Mononuclear cell (primary cell): ENCODE data around the gene ZNF548. TPM values are rescaled to one million over a fixed set of nuclear protein-coding genes. Genes with fewer than 3 reads are reported as not detected.
"Not testable (repeated sequence)": the region's sequence is repeated elsewhere in the genome, so short reads cannot be mapped to it uniquely, and the experiment has no call there.

Source experiments
- H3K27me3 ChIP-seq: 2 replicates; pipeline ENCODE4 v1.6.0; 2011; ENCODE audit warnings: low read length, control low read depth; ENCODE audit not compliant: insufficient read depth
- H3K4me1 ChIP-seq: 2 replicates; pipeline ENCODE4 v1.5.1; 2011; ENCODE audit warnings: mild to moderate bottlenecking, low read length, control low read depth; ENCODE audit not compliant: insufficient read depth
- H3K4me3 ChIP-seq: 2 replicates; pipeline ENCODE4 v1.5.1; 2011; ENCODE audit warnings: mild to moderate bottlenecking, low read length, moderate library complexity
- H3K9me3 ChIP-seq: 2 replicates; pipeline ENCODE4 v1.5.1; 2011; ENCODE audit warnings: low read depth, mild to moderate bottlenecking, control low read depth, low read length
- total RNA-seq: library from RNA; depleted of rRNA; stranded (reverse); fragments of >200 nt; gene quantifications from one replicate; pipeline ENCODE4 v1.2.3, GENCODE V29; 2012

Gene ZNF548
- total RNA-seq, result 46.3 TPM

- peak within 1 kb of the TSS; percentile 68 for H3K4me3 ChIP-seq
- peaks cover 18% of the 10 kb centered on the region for H3K4me1 ChIP-seq
- H3K9me3 ChIP-seq, result no peaks in the 10 kb centered on the region
- H3K27me3 ChIP-seq, result no peaks in the 10 kb centered on the region
Observed at GRCh38 chr19:57389730-57390598, at the start of gene ZNF548. ZNF548 (plus strand) TSS chr19:57389854; CDS start chr19:57390100, 246 bp downstream.

- Histone ChIP-seq H3K4me3 (no peak overlapping the region), H3K9me3 (no peaks in the 10 kb centered on the region), H3K4me1 (no peaks in the 10 kb centered on the region), H3K27me3 (peaks cover 6% of the 10 kb centered on the region)
Observed at GRCh38 chr19:57342582-57342981, 47.1 kb upstream of the ZNF548 start.

- Histone ChIP-seq H3K4me1 (peaks cover 16% of the 10 kb centered on the region), H3K27me3 (peaks cover 6% of the 10 kb centered on the region), H3K4me3 (no peak overlapping the region), H3K9me3 (no peaks in the 10 kb centered on the region)
Observed at GRCh38 chr19:57348136-57348535, 41.5 kb upstream of the ZNF548 start.

DNA sequence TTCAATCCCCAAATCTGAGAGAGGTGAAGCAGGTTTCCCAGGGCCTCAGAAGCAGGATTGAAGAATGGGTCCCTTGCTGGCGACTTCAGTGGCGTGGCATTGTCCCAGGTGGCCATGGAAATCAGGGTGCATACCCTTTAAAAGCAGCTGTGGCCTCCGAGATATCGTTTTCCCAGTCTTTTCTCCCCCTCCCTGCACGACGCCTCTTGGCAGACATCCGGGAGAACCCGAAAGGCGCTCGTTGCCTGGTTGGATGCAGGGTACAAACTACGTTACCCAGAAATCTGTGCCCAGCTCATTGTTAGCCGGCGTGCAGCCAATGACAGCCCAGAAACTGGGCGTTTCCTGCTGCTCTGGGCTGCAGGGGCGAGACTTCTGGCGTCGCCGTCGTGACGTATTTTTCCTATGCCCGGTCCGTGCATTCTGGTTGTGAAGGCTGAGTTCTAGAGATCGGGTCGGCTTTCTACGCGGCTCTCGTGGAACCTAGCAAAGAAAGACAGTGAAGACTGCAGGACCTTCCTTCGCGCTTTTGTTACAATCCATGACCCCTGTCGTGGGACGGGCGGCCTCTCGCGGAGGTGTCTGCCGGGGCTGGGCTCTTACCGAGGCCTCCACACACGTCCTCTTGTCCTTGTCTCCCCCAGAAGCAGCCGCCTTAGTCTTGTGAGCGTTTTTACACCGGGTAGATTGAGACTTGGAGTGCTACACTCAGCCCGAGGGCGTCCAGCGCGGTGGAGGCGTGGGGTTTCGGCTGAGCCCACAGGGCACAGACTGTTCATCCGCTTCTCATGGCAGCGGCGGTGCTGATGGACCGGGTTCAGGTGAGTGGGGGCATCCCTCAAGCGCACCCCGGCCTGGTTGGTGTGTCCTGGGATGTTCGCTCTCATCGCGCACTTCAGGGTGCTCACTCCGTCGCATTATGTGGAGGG lies 38.5 kb upstream of the ZNF548 start, which contains the start of gene ZNF304:
TSS of gene ZNF304 (plus strand) at position 395 of the 929 bp plus-strand sequence. CDS start at position 789, 394 bp downstream.
- peaks cover 3% of the 10 kb centered on the region for H3K27me3 ChIP-seq
- peaks cover 16% of the 10 kb centered on the region for H3K4me1 ChIP-seq
- peaks cover 8% of the 10 kb centered on the region for H3K9me3 ChIP-seq
- H3K4me3 ChIP-seq, result peak within 1 kb of the TSS; percentile 69

DNA sequence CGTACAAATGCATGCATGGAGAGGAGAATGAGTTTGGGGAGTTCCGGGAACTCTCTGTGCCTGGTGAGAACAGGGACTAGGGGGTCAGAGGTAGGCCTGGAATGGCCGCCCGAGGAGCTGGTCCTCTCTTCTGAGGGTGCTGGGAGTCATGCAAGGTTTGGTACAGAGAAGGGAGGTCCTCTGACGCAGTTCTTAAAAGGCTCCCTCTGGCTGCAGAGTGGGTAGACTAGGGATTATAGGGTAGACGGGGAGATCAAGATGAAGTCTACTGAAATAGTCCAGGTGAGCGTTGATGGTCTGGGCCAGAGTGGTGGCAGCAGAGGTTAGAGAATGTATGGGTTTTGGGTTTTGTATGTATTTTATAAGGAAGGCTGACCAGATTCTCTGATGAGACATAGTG lies 37.8 kb upstream of the ZNF548 start:
- H3K4me3 ChIP-seq, result peak overlapping the region; percentile 69
- H3K27me3 ChIP-seq, result no peaks in the 10 kb centered on the region
- peaks cover 16% of the 10 kb centered on the region for H3K9me3 ChIP-seq
- H3K4me1 ChIP-seq, result peaks cover 16% of the 10 kb centered on the region

GRCh38 chr19:57355916-57356315 lies 33.7 kb upstream of the ZNF548 start:
- Histone ChIP-seq H3K4me3 (no peak overlapping the region), H3K9me3 (peaks cover 40% of the 10 kb centered on the region), H3K4me1 (peaks cover 13% of the 10 kb centered on the region), H3K27me3 (no peaks in the 10 kb centered on the region)

GRCh38 chr19:57357406-57357805 lies 32.2 kb upstream of the ZNF548 start:
- Histone ChIP-seq H3K27me3 (no peaks in the 10 kb centered on the region), H3K4me3 (no peak overlapping the region), H3K9me3 (peaks cover 40% of the 10 kb centered on the region), H3K4me1 (peaks cover 2% of the 10 kb centered on the region)

GRCh38 chr19:57359300-57359699 lies 30.4 kb upstream of the ZNF548 start:
- no peaks in the 10 kb centered on the region for H3K27me3 ChIP-seq
- H3K9me3 ChIP-seq, result peaks cover 40% of the 10 kb centered on the region
- peaks cover 11% of the 10 kb centered on the region for H3K4me1 ChIP-seq
- no peak overlapping the region for H3K4me3 ChIP-seq

DNA sequence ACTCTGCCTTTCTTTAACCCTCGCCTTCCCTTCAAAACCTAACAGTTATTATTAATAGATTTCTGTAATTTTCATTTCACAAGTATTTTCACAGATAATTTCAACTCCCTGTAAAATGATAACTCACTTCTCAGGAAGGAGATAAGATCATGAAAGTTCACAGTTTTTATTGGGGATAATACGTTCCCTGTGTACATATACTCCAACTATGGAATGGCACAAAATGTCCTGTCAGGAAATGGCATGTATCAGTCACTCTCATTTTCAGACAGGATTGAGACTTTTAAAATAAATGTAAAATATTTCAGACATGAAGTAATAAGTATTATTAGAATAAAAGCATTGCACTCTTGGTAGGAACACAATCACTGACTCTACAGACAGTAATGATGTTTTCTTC lies 27.2 kb upstream of the ZNF548 start:
- Histone ChIP-seq H3K4me1 (peaks cover 14% of the 10 kb centered on the region), H3K27me3 (no peaks in the 10 kb centered on the region), H3K9me3 (peaks cover 19% of the 10 kb centered on the region), H3K4me3 (no peak overlapping the region)

DNA sequence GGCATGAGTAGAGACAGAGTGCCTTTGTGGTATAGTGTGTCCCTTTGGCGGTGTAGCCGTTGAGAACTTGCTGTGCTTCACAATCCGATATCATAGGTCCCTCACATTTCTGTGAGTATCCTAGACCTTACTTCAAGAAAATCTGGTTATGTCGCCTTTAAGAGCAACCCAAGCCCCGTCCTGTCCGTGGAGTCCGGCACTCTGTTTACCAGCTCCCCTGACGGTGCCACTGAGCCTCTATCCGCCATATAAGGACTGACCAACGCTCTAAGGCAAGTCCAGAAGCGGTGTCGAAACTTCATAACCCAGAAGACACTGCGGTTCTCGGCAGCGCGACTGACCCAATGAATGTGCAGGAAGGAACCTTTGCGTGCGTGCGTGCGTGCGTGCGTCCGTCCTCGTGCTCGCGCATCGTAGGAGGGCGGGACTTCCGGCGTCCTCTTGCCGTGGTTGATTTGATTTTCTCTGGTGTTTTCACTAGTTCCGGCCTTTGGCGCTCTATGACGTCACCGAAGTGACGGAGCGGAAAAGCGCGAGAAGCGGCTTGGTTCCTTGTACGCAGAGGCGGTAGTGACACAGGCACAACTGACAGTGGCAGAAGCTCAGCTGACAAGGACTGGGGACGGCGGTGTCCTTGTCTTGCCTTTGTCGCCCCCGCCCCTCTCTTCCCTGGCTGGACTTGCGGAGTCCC lies 26.5 kb upstream of the ZNF548 start, which contains the start of the genes TRAPPC2B and ZNF547:
TSS of gene TRAPPC2B (plus strand) at position 555 of the 691 bp plus-strand sequence. CDS start 1,283 bp downstream, outside the sequence.
TSS of gene ZNF547 (plus strand) at position 555 of the 691 bp plus-strand sequence. CDS start 5,005 bp downstream, outside the sequence.
- H3K4me3 ChIP-seq, result peak within 1 kb of the TSS; percentile 51
- H3K27me3 ChIP-seq, result no peaks in the 10 kb centered on the region
- H3K4me1 ChIP-seq, result peaks cover 14% of the 10 kb centered on the region
- H3K9me3 ChIP-seq, result peaks cover 15% of the 10 kb centered on the region

DNA sequence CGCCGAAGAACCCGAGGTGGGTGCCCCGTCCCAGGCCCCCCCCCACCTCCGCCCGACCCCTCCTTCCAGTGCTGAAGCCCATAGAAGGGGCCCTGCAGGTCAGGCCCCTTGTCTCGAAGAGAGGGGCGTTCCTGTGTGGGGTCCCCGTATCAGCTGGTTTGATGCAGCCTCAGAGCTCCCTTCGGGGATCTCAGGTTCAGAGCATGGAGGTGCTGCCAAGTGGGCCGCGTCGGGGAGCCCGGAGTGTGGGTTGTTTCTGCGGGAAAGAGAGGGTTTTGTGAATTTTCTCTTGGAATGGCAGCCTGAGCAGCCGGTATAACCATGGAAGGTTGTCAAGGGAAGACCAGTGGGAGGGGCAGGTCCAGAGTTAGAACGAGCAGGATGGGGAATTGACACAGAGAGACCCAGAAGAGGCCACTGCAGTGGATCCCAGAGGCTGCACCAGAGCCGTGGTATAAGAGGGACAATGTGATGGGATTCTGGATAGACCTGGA lies 25.9 kb upstream of the ZNF548 start:
- Histone ChIP-seq H3K4me1 (peaks cover 14% of the 10 kb centered on the region), H3K9me3 (peaks cover 10% of the 10 kb centered on the region), H3K27me3 (no peaks in the 10 kb centered on the region), H3K4me3 (peak overlapping the region; percentile 51)

GRCh38 chr19:57366776-57367175 lies 22.9 kb upstream of the ZNF548 start:
- peaks cover 14% of the 10 kb centered on the region for H3K4me1 ChIP-seq
- H3K4me3 ChIP-seq, result no peak overlapping the region
- no peaks in the 10 kb centered on the region for H3K9me3 ChIP-seq
- H3K27me3 ChIP-seq, result no peaks in the 10 kb centered on the region

- H3K4me3 ChIP-seq, result no peak overlapping the region
- H3K9me3 ChIP-seq, result peaks cover 27% of the 10 kb centered on the region
- no peaks in the 10 kb centered on the region for H3K27me3 ChIP-seq
- H3K4me1 ChIP-seq, result no peaks in the 10 kb centered on the region
Observed at GRCh38 chr19:57374179-57374578, 15.5 kb upstream of the ZNF548 start.

DNA sequence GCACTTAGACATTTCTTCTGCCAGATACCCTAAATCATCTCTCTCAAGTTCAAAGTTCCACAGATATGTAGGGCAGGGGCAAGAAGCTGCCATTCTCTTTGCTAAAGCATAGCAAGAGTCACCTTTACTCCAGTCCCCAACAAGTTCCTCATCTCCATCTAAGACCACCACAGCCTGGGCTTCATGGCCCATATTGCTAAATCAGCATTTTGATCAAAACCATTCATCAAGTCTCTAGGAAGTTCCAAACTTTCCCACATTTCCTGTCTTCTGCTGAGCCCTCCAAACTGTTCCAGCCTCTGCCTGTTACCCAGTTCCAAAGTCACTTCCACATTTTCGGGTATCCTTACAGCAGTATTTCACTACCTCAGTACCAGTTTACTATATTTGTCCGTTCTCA lies 15.0 kb upstream of the ZNF548 start:
- peaks cover 31% of the 10 kb centered on the region for H3K9me3 ChIP-seq
- not testable (repeated sequence) for H3K27me3 ChIP-seq

More for the DNA sequence above, 15.0 kb upstream of the ZNF548 start:
- H3K4me1 ChIP-seq, H3K4me3 ChIP-seq: not testable (repeated sequence)
